DND-41 (cell line): Measurements from ENCODE around the gene SEMA4C.

Source experiments
- ATAC-seq: fragments of 200-7000 bp; cut with Tn5 transposase; 3 replicates; pipeline ENCODE4 v1.9.1; 2021; ENCODE audit warnings: low read depth; ENCODE audit not compliant: insufficient read depth
- DNase-seq: peaks from one replicate; pipeline ENCODE4 v3.0.0-alpha.2; 2020
- H2AFZ ChIP-seq: 2 replicates; pipeline ENCODE4 v1.6.0; 2012; ENCODE audit warnings: low read depth, low read length
- H3K27ac ChIP-seq: 2 replicates; pipeline ENCODE4 v1.5.1; 2012; ENCODE audit warnings: low read length, inconsistent platforms
- H3K27me3 ChIP-seq: fragments of 200-600 bp; sonication (generic); 2 replicates; pipeline ENCODE4 v1.6.0; 2012; ENCODE audit warnings: low read length, mild to moderate bottlenecking, inconsistent platforms; ENCODE audit not compliant: insufficient read depth, poor library complexity
- H3K36me3 ChIP-seq: 2 replicates; pipeline ENCODE4 v1.5.1; 2012; ENCODE audit warnings: low read length, inconsistent platforms; ENCODE audit not compliant: insufficient read depth
- H3K4me1 ChIP-seq: 2 replicates; pipeline ENCODE4 v1.5.1; 2012; ENCODE audit warnings: mild to moderate bottlenecking, low read length; ENCODE audit not compliant: insufficient read depth
- H3K4me2 ChIP-seq: 2 replicates; pipeline ENCODE4 v1.6.0; 2012; ENCODE audit warnings: mild to moderate bottlenecking, moderate library complexity, low read length, inconsistent platforms; ENCODE audit not compliant: insufficient read depth
- H3K4me3 ChIP-seq, 2 experiments: fragments of 200-600 bp in 1 of 2; shearing (Covaris generic) in 1 of 2; 2 replicates each; pipeline ENCODE4 v1.5.1; 2012 to 2016; ENCODE audit warnings: inconsistent platforms in 2 of 2, low read length in 2 of 2, mild to moderate bottlenecking in 2 of 2, low read depth in 1 of 2, moderate library complexity in 1 of 2
- H3K79me2 ChIP-seq: 2 replicates; pipeline ENCODE4 v1.6.0; 2012; ENCODE audit warnings: low read length, inconsistent platforms; ENCODE audit not compliant: insufficient read depth
- H3K9ac ChIP-seq: 2 replicates; pipeline ENCODE4 v1.6.0; 2012; ENCODE audit warnings: low read depth, mild to moderate bottlenecking, inconsistent platforms, low read length, moderate library complexity
- H3K9me3 ChIP-seq: 2 replicates; pipeline ENCODE4 v1.5.1; 2012; ENCODE audit warnings: low read length, moderate library complexity, mild to moderate bottlenecking, inconsistent platforms; ENCODE audit not compliant: insufficient read depth, severe bottlenecking
- H4K20me1 ChIP-seq: 2 replicates; pipeline ENCODE4 v1.6.0; 2012; ENCODE audit warnings: low read length; ENCODE audit not compliant: insufficient read depth
- CTCF ChIP-seq: IDR thresholded peaks from 2 replicates; pipeline ENCODE4 v1.5.1; 2012; ENCODE audit warnings: borderline replicate concordance, low read length, moderate library complexity, mild to moderate bottlenecking; ENCODE audit not compliant: poor library complexity, severe bottlenecking; ENCODE audit errors: extremely low read depth
- EZH2 ChIP-seq: IDR thresholded peaks from 3 replicates; pipeline ENCODE4 v1.6.1; 2012; ENCODE audit warnings: borderline replicate concordance, low read depth, mild to moderate bottlenecking, moderate library complexity, low read length, inconsistent platforms; ENCODE audit not compliant: severe bottlenecking

Gene SEMA4C

DNA sequence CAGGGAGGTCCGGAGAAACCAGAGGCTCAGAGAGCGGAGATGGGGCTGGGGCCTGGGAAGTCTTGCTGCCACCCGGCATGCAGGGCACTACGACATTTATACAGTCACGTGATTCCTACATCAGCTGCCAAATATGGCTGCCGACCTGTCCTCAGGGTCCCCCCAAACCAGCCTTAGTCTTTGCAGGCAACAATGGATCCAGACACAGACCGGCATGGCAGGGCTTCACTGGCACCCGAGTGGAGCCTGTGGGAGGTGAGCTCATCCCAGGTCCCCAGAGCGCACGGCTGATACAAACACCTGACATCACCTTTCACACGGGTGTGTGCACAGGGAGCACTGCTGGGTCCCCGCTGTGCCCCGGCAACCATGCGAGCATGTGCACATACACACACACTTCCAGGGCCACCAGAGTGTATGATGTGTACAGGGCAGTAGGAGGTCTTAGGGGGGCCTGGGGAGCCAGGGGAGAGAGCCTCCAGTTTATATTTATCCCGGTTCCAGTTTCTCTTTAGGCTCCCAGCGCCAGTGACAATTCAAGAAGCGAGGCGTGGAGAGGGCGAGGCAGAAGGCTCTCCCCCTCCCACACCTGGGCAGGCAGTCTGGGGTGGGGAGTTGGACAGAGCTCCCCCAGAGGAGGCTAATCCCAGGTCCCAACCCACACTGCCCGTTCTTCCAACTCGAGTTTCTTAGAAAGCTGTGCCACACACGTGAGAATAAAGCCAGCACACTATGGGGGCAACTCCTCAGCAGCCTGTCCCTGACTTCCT lies 2.7 kb downstream of the SEMA4C start:
- no peaks in the 10 kb centered on the region for H3K27me3 ChIP-seq
- no peak overlapping the region for H3K27ac ChIP-seq
- ATAC-seq (0 out of 3 replicates have a peak, but pooled peaks have one; percentile 22), DNase-seq (no peak)
- H4K20me1 ChIP-seq, result peaks cover 3% of the 10 kb centered on the region; the same call in 1 of the 2 replicates
- no peak overlapping the region for H3K4me3 ChIP-seq
- H3K4me2 ChIP-seq, result no peak overlapping the region
- TF ChIP-seq CTCF (no peak), EZH2 (no peak)
- H3K9ac ChIP-seq, result no peak overlapping the region
- no peaks in the 10 kb centered on the region for H3K9me3 ChIP-seq
- no peaks in the 10 kb centered on the region for H3K79me2 ChIP-seq
- H2AFZ ChIP-seq, result no peak overlapping the region
- no peaks in the 10 kb centered on the region for H3K36me3 ChIP-seq
- no peaks in the 10 kb centered on the region for H3K4me1 ChIP-seq

DNA sequence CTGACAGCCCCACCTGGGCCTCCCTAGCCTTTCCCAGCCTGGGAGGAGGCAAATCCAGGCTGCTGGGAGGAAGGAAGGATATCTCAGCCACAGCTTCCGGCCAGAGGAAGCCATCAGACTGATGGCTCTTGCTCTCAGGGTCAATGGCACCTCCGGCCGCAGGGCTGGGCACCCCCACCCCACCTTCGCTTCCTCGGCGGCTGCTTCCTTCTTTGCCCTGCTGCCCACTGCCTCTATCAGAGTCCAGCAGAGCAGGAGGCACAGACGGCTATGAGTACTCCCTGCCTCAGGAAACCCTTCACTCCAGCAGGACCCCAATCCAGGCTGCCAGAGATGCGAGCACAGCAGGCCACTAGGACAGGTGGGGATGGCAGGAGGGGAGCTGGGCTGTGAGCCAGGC lies 3.3 kb downstream of the SEMA4C start:
- no peak overlapping the region for H3K4me3 ChIP-seq
- no peak overlapping the region for H3K9ac ChIP-seq
- no peak for ATAC-seq

DNA sequence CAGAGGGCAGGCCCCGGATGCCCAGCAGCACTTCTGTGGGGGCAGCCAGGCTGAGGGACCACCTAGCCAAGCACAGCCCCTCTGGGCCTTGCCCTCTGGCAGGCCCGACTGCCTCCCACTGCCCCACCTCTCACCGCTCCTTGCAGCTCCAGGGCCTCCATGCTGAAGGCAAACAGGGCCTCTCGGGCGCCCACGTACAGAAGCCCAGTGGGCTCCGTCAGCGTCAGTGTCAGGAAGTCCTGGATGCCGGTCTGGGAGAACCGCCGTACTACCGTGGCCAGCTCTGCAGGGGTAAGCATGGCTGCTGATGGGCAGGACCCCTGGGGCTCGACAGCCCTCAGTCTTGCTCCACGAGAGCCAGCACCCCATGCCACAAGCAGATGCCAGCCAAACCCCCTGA lies 3.7 kb downstream of the SEMA4C start:
- Histone ChIP-seq H2AFZ (no peak overlapping the region), H3K9ac (no peak overlapping the region), H3K9me3 (no peaks in the 10 kb centered on the region), H3K4me1 (no peaks in the 10 kb centered on the region), H3K27me3 (no peaks in the 10 kb centered on the region), H3K36me3 (no peaks in the 10 kb centered on the region), H3K4me3 (no peak overlapping the region), H3K27ac (no peak overlapping the region), H3K79me2 (no peaks in the 10 kb centered on the region), H3K4me2 (no peak overlapping the region), H4K20me1 (peaks cover 3% of the 10 kb centered on the region; the same call in 1 of the 2 replicates)
- no peak for ATAC-seq
- DNase-seq, result no peak
- no peak for TF ChIP-seq CTCF
- no peak for TF ChIP-seq EZH2

More for the DNA sequence above, 3.3 kb downstream of the SEMA4C start:
- H3K27me3 ChIP-seq, result no peaks in the 10 kb centered on the region
- H2AFZ ChIP-seq, result no peak overlapping the region
- no peaks in the 10 kb centered on the region for H3K79me2 ChIP-seq
- H3K4me1 ChIP-seq, result no peaks in the 10 kb centered on the region
- no peaks in the 10 kb centered on the region for H3K9me3 ChIP-seq
- DNase-seq, result no peak
- H3K36me3 ChIP-seq, result no peaks in the 10 kb centered on the region
- TF ChIP-seq EZH2, result no peak
- no peak for TF ChIP-seq CTCF
- H4K20me1 ChIP-seq, result peaks cover 3% of the 10 kb centered on the region; the same call in 1 of the 2 replicates
- H3K27ac ChIP-seq, result no peak overlapping the region
- H3K4me2 ChIP-seq, result no peak overlapping the region
